NOMO-1 treated with DMSO at 0.1 percent for 48 hours (cell line): ENCODE data around the gene CD81.
"Not testable (repeated sequence)": the region's sequence is repeated elsewhere in the genome, so short reads cannot be mapped to it uniquely, and the experiment has no call there.

Source experiments
- DNase-seq: peaks from one replicate; lab custom pipeline; 2025; ENCODE audit not compliant: unreplicated experiment; lab: John Stamatoyannopoulos, UW

The CD81 gene

DNA sequence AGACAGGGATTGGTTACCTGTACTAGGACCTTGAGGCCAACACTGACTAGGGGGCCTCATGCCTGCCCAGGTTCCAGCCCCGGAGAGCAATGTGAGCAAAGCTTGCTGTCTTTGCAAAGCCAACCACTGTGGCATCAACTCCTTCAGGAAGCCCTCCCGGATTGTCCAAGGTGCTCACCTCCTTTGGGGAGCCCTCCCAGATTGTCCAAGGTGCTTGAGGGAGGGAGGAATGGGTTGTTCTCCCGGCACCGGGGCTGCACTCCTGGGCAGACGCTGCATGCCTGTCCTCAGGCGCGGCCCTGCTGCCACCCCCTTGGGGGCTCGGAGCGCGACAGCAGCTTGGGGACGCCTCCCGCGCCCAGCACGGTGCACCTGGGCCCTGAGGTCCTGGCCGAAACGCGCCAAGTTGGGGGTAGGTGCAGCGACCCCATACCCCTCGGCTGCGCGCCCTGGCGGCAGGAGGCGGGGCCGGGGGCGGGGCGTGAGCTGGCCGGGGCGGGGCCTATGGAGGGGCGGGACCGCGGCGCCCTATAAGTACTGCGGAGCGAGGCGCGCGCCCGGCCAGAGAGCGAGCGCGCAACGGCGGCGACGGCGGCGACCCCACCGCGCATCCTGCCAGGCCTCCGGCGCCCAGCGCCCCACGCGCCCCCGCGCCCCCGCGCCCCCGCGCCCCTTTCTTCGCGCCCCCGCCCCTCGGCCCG is at the start of gene CD81:
Gene CD81, plus strand, starts transcription at position 560 of the 701 bp plus-strand sequence. CDS start 240 bp downstream, outside the sequence.
- no peak for DNase-seq

GRCh38 chr11:2328021-2328420 is 49.1 kb upstream of the CD81 start:
- no peak for DNase-seq

- no peak for DNase-seq
Observed at GRCh38 chr11:2328656-2329354, 48.3 kb upstream of the CD81 start.

- DNase-seq = no peak
Observed at GRCh38 chr11:2329551-2329950, 47.6 kb upstream of the CD81 start.

GRCh38 chr11:2330696-2331095 is 46.4 kb upstream of the CD81 start:
- DNase-seq = no peak

GRCh38 chr11:2331404-2331803 is 45.7 kb upstream of the CD81 start:
- DNase-seq = no peak

GRCh38 chr11:2332569-2332968 is 44.5 kb upstream of the CD81 start:
- not testable (repeated sequence) for DNase-seq

GRCh38 chr11:2333486-2334205 is 43.5 kb upstream of the CD81 start:
- DNase-seq = not testable (repeated sequence)

- DNase-seq = not testable (repeated sequence)
Observed at GRCh38 chr11:2335286-2335685, 41.8 kb upstream of the CD81 start.

DNA sequence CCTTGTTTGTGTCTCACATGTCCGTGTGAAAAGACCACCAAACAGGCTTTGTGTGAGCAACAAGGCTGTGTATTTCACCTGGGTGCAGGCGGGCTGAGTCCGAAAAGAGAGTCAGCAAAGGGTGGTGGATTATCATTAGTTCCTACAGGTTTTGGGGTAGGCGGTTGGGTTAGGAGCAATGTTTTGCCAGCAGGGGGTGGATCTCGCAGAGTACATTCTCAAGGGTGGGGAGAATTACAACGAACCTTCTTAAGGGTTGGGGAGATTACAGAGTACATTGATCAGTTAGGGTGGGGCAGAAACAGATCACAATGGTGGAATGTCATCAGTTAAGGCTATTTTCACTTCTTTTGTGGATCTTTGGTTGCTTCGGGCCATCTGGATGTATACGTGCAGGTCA is 38.4 kb upstream of the CD81 start:
- not testable (repeated sequence) for DNase-seq

DNA sequence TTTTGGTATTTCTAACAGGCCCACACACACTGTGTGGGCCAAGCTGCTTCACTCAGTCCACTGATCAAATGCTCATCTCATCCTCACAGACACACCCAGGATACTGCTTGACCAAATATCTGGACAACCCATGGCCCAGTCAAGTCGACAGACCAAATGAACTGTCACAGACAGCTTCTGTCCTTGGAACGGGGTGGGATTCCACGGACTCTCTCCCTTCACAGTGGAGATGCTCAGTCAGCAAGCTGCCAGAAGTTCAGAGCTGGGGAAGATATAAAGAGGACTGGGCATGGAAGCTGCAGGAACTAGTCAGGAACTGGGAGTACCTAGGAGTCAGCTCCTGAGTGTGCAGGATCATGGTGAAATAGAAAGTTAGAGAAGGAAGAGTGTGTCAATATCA is 34.6 kb upstream of the CD81 start:
- DNase-seq = no peak

DNA sequence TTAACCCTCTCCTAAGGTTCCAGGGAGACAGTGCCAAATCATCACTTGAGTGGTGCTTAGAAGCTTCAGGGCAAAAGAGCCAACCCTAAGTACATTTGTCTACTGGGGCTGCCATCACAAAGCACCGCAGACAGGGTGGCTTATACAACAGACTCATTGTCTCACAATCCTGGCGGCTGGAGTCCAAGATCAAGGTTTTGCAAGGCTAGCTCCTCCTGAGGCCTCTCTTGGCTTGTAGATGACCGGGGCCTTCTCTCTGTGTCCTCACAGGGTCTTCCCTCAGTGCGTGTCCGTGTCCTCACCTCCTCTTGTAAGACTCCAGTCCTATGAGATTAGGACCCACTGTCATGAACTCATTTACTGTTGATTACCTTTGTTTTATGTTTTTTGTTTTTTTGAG is 34.1 kb upstream of the CD81 start:
- no peak for DNase-seq

DNA sequence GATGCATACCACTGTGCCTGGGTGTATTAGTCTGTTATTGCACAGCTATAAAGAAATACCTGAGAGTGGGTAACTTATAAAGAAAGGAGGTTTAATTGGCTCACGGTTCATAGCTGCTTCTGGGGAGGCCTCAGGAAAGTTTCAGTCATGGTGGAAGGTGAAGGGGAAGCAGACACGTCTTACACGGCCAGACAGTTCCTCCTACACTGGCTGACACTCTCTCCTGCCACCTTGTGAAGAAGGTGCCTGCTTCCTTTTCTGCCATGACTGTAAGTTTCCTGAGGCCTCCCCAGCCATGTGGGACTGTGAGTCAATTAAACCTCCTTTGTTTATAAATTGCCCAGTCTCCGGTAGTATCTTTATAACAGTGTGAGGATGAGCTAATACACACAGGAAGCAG is 33.6 kb upstream of the CD81 start:
- no peak for DNase-seq

DNA sequence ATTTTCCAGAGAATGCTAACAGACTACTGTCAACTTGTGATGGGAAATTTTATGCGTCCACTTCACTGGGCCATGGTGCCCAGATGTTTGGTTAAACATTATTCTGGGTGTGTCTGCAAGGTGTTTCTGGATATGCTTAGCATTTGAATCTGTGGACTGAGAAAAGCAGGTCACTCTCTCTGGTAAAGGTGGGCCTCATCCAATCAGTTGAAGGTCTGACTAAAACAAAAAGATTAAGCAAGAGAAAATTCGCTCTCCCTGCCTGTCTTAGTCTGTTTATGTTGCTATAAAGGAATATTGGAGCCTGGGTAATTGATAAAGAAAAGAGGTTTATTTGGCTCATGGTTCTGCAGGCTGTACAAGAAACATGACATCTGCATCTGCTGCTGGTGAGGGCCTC is 32.1 kb upstream of the CD81 start:
- DNase-seq = no peak

- no peak for DNase-seq
Observed at GRCh38 chr11:2346014-2346413, 31.1 kb upstream of the CD81 start.

GRCh38 chr11:2346586-2347307 is 30.4 kb upstream of the CD81 start:
- DNase-seq = no peak

- no peak for DNase-seq
Observed at GRCh38 chr11:2347308-2347830, 29.7 kb upstream of the CD81 start.

DNA sequence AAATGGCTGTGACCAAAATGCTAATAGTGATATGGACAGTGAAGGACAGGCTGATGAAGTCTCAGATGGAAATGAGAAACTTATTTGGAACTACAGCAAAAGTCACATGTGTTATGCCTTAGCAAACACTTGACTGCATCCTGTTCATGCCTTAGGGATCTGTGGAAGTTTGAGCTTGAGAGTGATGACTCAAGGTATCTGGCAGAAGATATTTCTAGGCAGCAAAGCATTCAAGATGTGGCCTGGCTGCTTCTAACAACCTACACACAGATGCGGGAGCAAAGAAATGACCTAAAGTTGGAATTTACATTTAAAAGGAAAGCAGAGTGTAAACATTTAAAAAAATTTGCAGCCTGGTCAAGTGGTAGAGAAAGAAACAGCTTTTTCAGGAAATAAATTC is 28.1 kb upstream of the CD81 start:
- DNase-seq = no peak

GRCh38 chr11:2351701-2352100 is 25.4 kb upstream of the CD81 start:
- DNase-seq = no peak

DNA sequence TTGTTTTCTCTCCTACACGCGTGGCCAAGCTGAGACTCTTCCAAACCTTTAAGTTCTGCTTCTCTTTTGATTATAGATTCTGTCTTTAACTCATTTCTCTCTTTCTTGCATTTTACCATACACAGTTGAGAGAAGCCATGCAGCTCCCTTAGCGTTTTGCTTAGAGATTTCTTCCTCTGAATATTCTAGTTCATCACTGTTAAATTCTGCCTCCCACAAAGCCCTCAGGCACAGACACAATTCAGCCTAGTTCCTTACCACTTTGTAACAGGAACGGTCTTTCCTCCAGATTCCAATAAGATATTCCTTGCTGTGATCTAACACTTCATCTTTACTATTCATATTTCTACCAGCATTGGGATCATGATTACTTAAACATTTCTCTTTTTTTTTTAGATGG is 24.7 kb upstream of the CD81 start:
- no peak for DNase-seq

- DNase-seq = no peak
Observed at GRCh38 chr11:2355000-2355644, 22.0 kb upstream of the CD81 start.
